Panc1 (cell line): ENCODE results near the gene LAMB4. TPM values are rescaled to one million over a fixed set of nuclear protein-coding genes. Genes with fewer than 3 reads are reported as not detected.

Experiments
- ATAC-seq: fragments of 200-7000 bp; cut with Tn5 transposase; 2 replicates; pipeline ENCODE4 v1.9.1; 2020; ENCODE audit warnings: mild to moderate bottlenecking, moderate library complexity
- BruUV-seq: library from RNA; stranded (reverse); fragments of 400-500 nt; replicated peaks from 2 replicates; lab custom pipeline; 2021; lab: Mats Ljungman, UMichigan
- CTCF ChIA-PET: fragments of 300-600 bp; sonication (Branson Sonifier 250); formaldehyde crosslinking; loops from one replicate; lab custom pipeline; 2022; ENCODE audit warnings: antibody characterized with exemption; lab: Charles Lee
- POLR2A ChIA-PET: fragments of 300-600 bp; sonication (Branson Sonifier 250); formaldehyde crosslinking; loops from one replicate; lab custom pipeline; 2022; ENCODE audit warnings: antibody characterized with exemption; lab: Charles Lee
- DNase-seq: peaks from one replicate; pipeline ENCODE4 v3.0.0-alpha.2; 2010; ENCODE audit warnings: low read depth, low spot score
- H3K27ac ChIP-seq: 2 replicates; pipeline ENCODE4 v1.5.1; 2011; ENCODE audit warnings: mild to moderate bottlenecking, low read length, inconsistent platforms
- H3K27me3 ChIP-seq: fragments of 200-500 bp; sonication (Bioruptor generic); 2 replicates; pipeline ENCODE4 v1.6.0; 2014; ENCODE audit warnings: low read length, inconsistent platforms; ENCODE audit not compliant: control insufficient read depth, insufficient read depth
- H3K36me3 ChIP-seq: fragments of 200-500 bp; sonication (Bioruptor generic); 2 replicates; pipeline ENCODE4 v1.5.1; 2014; ENCODE audit warnings: inconsistent platforms, mild to moderate bottlenecking, low read length, moderate library complexity; ENCODE audit not compliant: control insufficient read depth, insufficient read depth
- H3K4me1 ChIP-seq: 2 replicates; pipeline ENCODE4 v1.5.1; 2011; ENCODE audit warnings: inconsistent platforms, mild to moderate bottlenecking, low read length, moderate library complexity; ENCODE audit not compliant: control insufficient read depth, insufficient read depth
- H3K4me3 ChIP-seq, 2 experiments: 2 replicates each; pipeline ENCODE4 v1.5.1; 2011 to 2012; ENCODE audit warnings: low read depth in 2 of 2, low read length in 2 of 2, mild to moderate bottlenecking in 2 of 2, inconsistent platforms in 1 of 2, moderate library complexity in 1 of 2
- H3K9me3 ChIP-seq: fragments of 200-500 bp; sonication (Bioruptor generic); 2 replicates; pipeline ENCODE4 v1.5.1; 2014; ENCODE audit warnings: low read depth, mild to moderate bottlenecking, inconsistent platforms, low read length, moderate library complexity; ENCODE audit not compliant: control insufficient read depth, insufficient read depth
- POLR2AphosphoS5 ChIP-seq: IDR thresholded peaks from 2 replicates; pipeline ENCODE4 v1.6.1; 2012; ENCODE audit warnings: mild to moderate bottlenecking, low read depth, low read length, moderate library complexity
- SIN3A ChIP-seq: IDR thresholded peaks from 2 replicates; pipeline ENCODE4 v1.6.1; 2012; ENCODE audit warnings: low read depth, mild to moderate bottlenecking, low read length, moderate library complexity, borderline replicate concordance; ENCODE audit not compliant: insufficient read depth
- TCF7L2 ChIP-seq: IDR thresholded peaks from 2 replicates; pipeline ENCODE4 v1.6.1; 2011; ENCODE audit warnings: mild to moderate bottlenecking, low read depth, low read length, inconsistent platforms
- in situ Hi-C: cut with HindIII; loops from 2 replicates; pipeline ENCODE4 v1.10.0; 2016; ENCODE audit warnings: low sequenced_read_pairs, low pct_unique_long_range_greater_than_20kb
- intact Hi-C: fragments of 100-400 bp; cut with micrococcal nuclease; formaldehyde crosslinking; loops from one replicate; pipeline ENCODE4 v1.10.0; 2022; ENCODE audit not compliant: unreplicated experiment
- total RNA-seq: library from RNA; stranded (reverse); gene quantifications from one replicate; pipeline ENCODE4 v1.2.1, GENCODE V29; 2021; ENCODE audit not compliant: unreplicated experiment
- TF ChIP-seq, protein P1 (sequence below), 2 experiments: IDR thresholded peaks; 2 replicates each; pipeline ENCODE4 v1.6.1; 2011 to 2012; ENCODE audit warnings: low read depth in 2 of 2, control low read depth in 1 of 2, low read length in 1 of 2, mild to moderate bottlenecking in 1 of 2, moderate library complexity in 1 of 2; ENCODE audit not compliant: insufficient read depth in 1 of 2
- TF ChIP-seq, protein P2 (sequence below): fragments of 450-650 bp; IDR thresholded peaks from 2 replicates; pipeline ENCODE4 v1.5.1; 2017; ENCODE audit warnings: mild to moderate bottlenecking

Gene LAMB4
- total RNA-seq, 1 experiment from 2014 or later, result not detected

- in situ Hi-C loops (no loop called here), intact Hi-C loops (loop anchor here (5.0 kb wide), 1 partner anchor 153 kb away; no protein-coding TSS in a partner anchor)
- BruUV-seq, result no TSS peak
- H3K27ac ChIP-seq, result peak overlapping the region; percentile 90
- ChIA-PET CTCF (no interaction called here), POLR2A (no interaction called here)
- ATAC-seq (no peak), DNase-seq (no peak)
- no peak overlapping the region for H3K4me3 ChIP-seq
- no peaks in the 10 kb centered on the region for H3K9me3 ChIP-seq
- peaks cover 23% of the 10 kb centered on the region; the same call in 1 of the 2 replicates for H3K36me3 ChIP-seq
- H3K4me1 ChIP-seq, result peaks cover 58% of the 10 kb centered on the region
- TF ChIP-seq, protein P1, sequence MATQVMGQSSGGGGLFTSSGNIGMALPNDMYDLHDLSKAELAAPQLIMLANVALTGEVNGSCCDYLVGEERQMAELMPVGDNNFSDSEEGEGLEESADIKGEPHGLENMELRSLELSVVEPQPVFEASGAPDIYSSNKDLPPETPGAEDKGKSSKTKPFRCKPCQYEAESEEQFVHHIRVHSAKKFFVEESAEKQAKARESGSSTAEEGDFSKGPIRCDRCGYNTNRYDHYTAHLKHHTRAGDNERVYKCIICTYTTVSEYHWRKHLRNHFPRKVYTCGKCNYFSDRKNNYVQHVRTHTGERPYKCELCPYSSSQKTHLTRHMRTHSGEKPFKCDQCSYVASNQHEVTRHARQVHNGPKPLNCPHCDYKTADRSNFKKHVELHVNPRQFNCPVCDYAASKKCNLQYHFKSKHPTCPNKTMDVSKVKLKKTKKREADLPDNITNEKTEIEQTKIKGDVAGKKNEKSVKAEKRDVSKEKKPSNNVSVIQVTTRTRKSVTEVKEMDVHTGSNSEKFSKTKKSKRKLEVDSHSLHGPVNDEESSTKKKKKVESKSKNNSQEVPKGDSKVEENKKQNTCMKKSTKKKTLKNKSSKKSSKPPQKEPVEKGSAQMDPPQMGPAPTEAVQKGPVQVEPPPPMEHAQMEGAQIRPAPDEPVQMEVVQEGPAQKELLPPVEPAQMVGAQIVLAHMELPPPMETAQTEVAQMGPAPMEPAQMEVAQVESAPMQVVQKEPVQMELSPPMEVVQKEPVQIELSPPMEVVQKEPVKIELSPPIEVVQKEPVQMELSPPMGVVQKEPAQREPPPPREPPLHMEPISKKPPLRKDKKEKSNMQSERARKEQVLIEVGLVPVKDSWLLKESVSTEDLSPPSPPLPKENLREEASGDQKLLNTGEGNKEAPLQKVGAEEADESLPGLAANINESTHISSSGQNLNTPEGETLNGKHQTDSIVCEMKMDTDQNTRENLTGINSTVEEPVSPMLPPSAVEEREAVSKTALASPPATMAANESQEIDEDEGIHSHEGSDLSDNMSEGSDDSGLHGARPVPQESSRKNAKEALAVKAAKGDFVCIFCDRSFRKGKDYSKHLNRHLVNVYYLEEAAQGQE (IDR thresholded peaks at IDR 0.05; ENCODE audit: insufficient read depth in 1 of 2, low read depth in 2 of 2, low read length in 1 of 2), result no peak
- TF ChIP-seq POLR2AphosphoS5, result no peak; the same call in 1 of the 2 replicates
- H3K27me3 ChIP-seq, result no peaks in the 10 kb centered on the region
Observed at GRCh38 chr7:107994421-107995030, 135.6 kb downstream of the LAMB4 start.

GRCh38 chr7:107993891-107994291 is 136.3 kb downstream of the LAMB4 start:
- no peaks in the 10 kb centered on the region for H3K27me3 ChIP-seq
- no peaks in the 10 kb centered on the region for H3K9me3 ChIP-seq
- BruUV-seq, result no TSS peak
- intact Hi-C loops (no loop called here), in situ Hi-C loops (no loop called here)
- ATAC-seq (no peak), DNase-seq (no peak)
- H3K4me1 ChIP-seq, result peaks cover 51% of the 10 kb centered on the region
- H3K4me3 ChIP-seq, result no peak overlapping the region
- TF ChIP-seq POLR2AphosphoS5 (no peak; the same call in 1 of the 2 replicates), TCF7L2 (no peak), SIN3A (no peak)
- TF ChIP-seq, protein P2, sequence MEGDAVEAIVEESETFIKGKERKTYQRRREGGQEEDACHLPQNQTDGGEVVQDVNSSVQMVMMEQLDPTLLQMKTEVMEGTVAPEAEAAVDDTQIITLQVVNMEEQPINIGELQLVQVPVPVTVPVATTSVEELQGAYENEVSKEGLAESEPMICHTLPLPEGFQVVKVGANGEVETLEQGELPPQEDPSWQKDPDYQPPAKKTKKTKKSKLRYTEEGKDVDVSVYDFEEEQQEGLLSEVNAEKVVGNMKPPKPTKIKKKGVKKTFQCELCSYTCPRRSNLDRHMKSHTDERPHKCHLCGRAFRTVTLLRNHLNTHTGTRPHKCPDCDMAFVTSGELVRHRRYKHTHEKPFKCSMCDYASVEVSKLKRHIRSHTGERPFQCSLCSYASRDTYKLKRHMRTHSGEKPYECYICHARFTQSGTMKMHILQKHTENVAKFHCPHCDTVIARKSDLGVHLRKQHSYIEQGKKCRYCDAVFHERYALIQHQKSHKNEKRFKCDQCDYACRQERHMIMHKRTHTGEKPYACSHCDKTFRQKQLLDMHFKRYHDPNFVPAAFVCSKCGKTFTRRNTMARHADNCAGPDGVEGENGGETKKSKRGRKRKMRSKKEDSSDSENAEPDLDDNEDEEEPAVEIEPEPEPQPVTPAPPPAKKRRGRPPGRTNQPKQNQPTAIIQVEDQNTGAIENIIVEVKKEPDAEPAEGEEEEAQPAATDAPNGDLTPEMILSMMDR, result no peak
- TF ChIP-seq, protein P1 (IDR thresholded peaks at IDR 0.05; ENCODE audit: insufficient read depth in 1 of 2, low read depth in 2 of 2, low read length in 1 of 2), result no peak
- H3K36me3 ChIP-seq, result peaks cover 22% of the 10 kb centered on the region; the same call in 1 of the 2 replicates
- peak overlapping the region; percentile 90 for H3K27ac ChIP-seq
- CTCF ChIA-PET, result no interaction called here
- POLR2A ChIA-PET, result interaction anchor here (0.6 kb wide), 1 partner anchor 142 kb away, joined by 3 read pairs; no protein-coding TSS in a partner anchor
